DOHH2 (cell line): ENCODE data around the gene PGS1.

Experiments
- CTCF ChIP-seq: fragments of 200-600 bp; sonication (generic); IDR thresholded peaks from one replicate; pipeline ENCODE4 v1.5.1; 2014; ENCODE audit warnings: antibody characterized with exemption, mild to moderate bottlenecking, low read depth, low read length; ENCODE audit not compliant: poor library complexity, severe bottlenecking
- EZH2phosphoT487 ChIP-seq: fragments of 200-600 bp; sonication (generic); IDR thresholded peaks from 2 replicates; pipeline ENCODE4 v1.6.1; 2017; ENCODE audit warnings: borderline replicate concordance, mild to moderate bottlenecking, antibody characterized with exemption, low read length, moderate library complexity, mixed read lengths

DNA sequence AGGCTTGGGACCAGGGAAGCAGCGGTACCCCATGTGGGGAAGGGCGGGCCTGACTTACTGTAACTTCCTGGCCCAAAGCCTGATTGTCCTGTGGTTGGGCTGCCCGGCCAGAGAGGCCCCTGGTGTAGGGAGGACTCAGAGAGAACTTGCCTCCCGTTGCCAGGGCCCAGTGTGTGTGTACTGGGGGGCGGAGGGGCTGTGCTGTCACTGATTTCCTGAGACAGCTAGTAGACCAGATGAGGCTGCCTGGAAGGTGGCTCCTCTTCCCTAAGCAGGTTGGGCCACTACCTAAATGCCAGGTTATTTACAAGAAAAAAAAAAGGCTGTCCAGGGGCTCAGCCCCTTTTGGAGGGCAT lies 35.3 kb upstream of the PGS1 start:
- TF ChIP-seq CTCF (no peak), EZH2phosphoT487 (no peak)
